ENCODE data around the gene EHD2. TPM values are rescaled to one million over a fixed set of nuclear protein-coding genes. Genes with fewer than 3 reads are reported as not detected.

EHD2 gene
- total and polyA plus RNA-seq, 2 of the 13 experiments (the other 11 are each of a cell fraction or from before 2014, with no cell fraction given) = 0.09 to 0.28 TPM

GRCh38 chr19:47766359-47766620, 53.1 kb downstream of the EHD2 start:
- TF ChIP-seq ZNF639 (CRISPR knock-in tag; conservative IDR thresholded peaks at IDR 0.05) (0 out of 2 replicates have a peak, but pooled peaks have one; percentile 9), ZNF276 (CRISPR knock-in tag; IDR thresholded peaks at IDR 0.05; ENCODE audit: low read depth) (no peak)
- DNase-seq (ENCODE audit: low spot score) (no peak), ATAC-seq (no peak), FAIRE-seq (no peak)
- H3K36me3 ChIP-seq (replicated peaks in 1 of 2; ENCODE audit: control insufficient read depth in 1 of 2, insufficient read depth in 2 of 2, low read length in 2 of 2) = no peaks in the 10 kb centered on the region
- ChIA-PET POLR2A (no interaction called here), CTCF (ENCODE audit: low intra/inter-chr PET ratio, low total read pairs) (interaction anchor here (1.3 to 2.9 kb wide), 2 partner anchors 21 to 24 kb away, joined by 5 to 47 read pairs; no protein-coding TSS in a partner anchor)
- intact Hi-C loops (cut with micrococcal nuclease; ENCODE audit: unreplicated experiment) = loop anchor here (1.0 kb wide), 1 partner anchor 22 kb away; no protein-coding TSS in a partner anchor
- H3K79me2 ChIP-seq (ENCODE audit: insufficient read depth, low read length) = no peaks in the 10 kb centered on the region
- H3K9ac ChIP-seq (ENCODE audit: insufficient read depth, low read depth, low read length) = no peak overlapping the region
- no peak overlapping the region for H3K27ac ChIP-seq (ENCODE audit: extremely low read length, insufficient read depth, low read length)
- H3K4me3 ChIP-seq (replicated peaks in 1 of 3; ENCODE audit: insufficient read depth in 1 of 3, low read depth in 2 of 3, low read length in 3 of 3) = no peak overlapping the region
- no peaks in the 10 kb centered on the region for H4K20me1 ChIP-seq (ENCODE audit: insufficient read depth, low read length)
- BruUV-seq (replicated peaks) = no TSS peak
- no peak overlapping the region for H2AFZ ChIP-seq (ENCODE audit: low read length)
- in situ Hi-C loops (cut with HindIII; ENCODE audit: extremely low pct_ligation_motif_present, low pct_unique_long_range_greater_than_20kb) = no loop called here
- peaks cover 41% of the 10 kb centered on the region for H3K4me1 ChIP-seq (ENCODE audit: insufficient read depth, low read length)
- no peaks in the 10 kb centered on the region for H3K9me3 ChIP-seq (ENCODE audit: low read length)
- 53% methylated on average over 7 of the region's 7 CpGs for WGBS (ENCODE audit: low lambda C conversion rate)
- H3K27me3 ChIP-seq (ENCODE audit: control insufficient read depth in 1 of 2, insufficient read depth in 2 of 2, low read length in 2 of 2) = no peaks in the 10 kb centered on the region
- H3K4me2 ChIP-seq (ENCODE audit: low read depth, low read length) = no peak overlapping the region

DNA sequence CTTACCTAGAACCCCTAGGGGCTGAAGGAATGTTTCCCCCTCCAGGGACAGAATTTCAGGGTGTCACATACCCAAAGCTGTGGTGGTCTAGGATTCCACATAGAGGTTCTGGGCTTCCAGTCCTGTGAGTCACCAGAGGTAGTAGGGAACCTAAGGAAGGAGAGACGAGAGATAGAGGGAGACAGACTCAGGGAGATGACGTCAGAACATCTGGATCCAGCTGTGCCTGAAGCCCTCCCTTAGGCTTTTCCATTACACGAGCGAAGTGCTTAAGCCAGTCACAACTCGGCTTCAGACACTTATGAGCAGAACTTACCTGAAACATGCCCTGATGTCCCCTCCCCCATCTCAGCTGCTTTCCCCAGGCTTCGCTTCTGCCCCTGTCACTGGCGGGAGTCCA, 53.4 kb downstream of the EHD2 start:
- no peak for DNase-seq (ENCODE audit: low spot score)
- ATAC-seq = no peak
- in situ Hi-C loops (cut with HindIII; ENCODE audit: extremely low pct_ligation_motif_present, low pct_unique_long_range_greater_than_20kb) = no loop called here
- no peak for FAIRE-seq
- no peak overlapping the region for H3K4me2 ChIP-seq (ENCODE audit: low read depth, low read length)
- H3K27ac ChIP-seq (ENCODE audit: extremely low read length, insufficient read depth, low read length) = no peak overlapping the region
- no peak overlapping the region for H3K9ac ChIP-seq (ENCODE audit: insufficient read depth, low read depth, low read length)
- no peak overlapping the region for H3K4me3 ChIP-seq (replicated peaks in 1 of 3; ENCODE audit: insufficient read depth in 1 of 3, low read depth in 2 of 3, low read length in 3 of 3)
- no peaks in the 10 kb centered on the region for H3K27me3 ChIP-seq (ENCODE audit: control insufficient read depth in 1 of 2, insufficient read depth in 2 of 2, low read length in 2 of 2)
- 41% methylated on average over 5 of the region's 7 CpGs for WGBS (ENCODE audit: low lambda C conversion rate)
- ChIA-PET CTCF (ENCODE audit: low intra/inter-chr PET ratio, low total read pairs) (interaction anchor here (1.3 to 2.9 kb wide), 2 partner anchors 21 to 24 kb away, joined by 5 to 47 read pairs; no protein-coding TSS in a partner anchor), POLR2A (no interaction called here)
- peaks cover 41% of the 10 kb centered on the region for H3K4me1 ChIP-seq (ENCODE audit: insufficient read depth, low read length)
- H3K79me2 ChIP-seq (ENCODE audit: insufficient read depth, low read length) = no peaks in the 10 kb centered on the region
- TF ChIP-seq ZNF329 (CRISPR knock-in tag; IDR thresholded peaks at IDR 0.05; ENCODE audit: low read depth) = peak; percentile 99
- TF ChIP-seq KDM1A (CRISPR knock-in tag; IDR thresholded peaks at IDR 0.05) = no peak
- peak; percentile 88 for TF ChIP-seq ATF7 (IDR thresholded peaks at IDR 0.05)
- no peak for TF ChIP-seq ATF7 (CRISPR knock-in tag; IDR thresholded peaks at IDR 0.05)
- peak; percentile 92 for TF ChIP-seq CREB1 (IDR thresholded peaks at IDR 0.05)
- TF ChIP-seq CREB1 (CRISPR knock-in tag; IDR thresholded peaks at IDR 0.05) = no peak
- no peaks in the 10 kb centered on the region for H3K9me3 ChIP-seq (ENCODE audit: low read length)
- no peaks in the 10 kb centered on the region for H3K36me3 ChIP-seq (replicated peaks in 1 of 2; ENCODE audit: control insufficient read depth in 1 of 2, insufficient read depth in 2 of 2, low read length in 2 of 2)
- BruUV-seq (replicated peaks) = no TSS peak
- H2AFZ ChIP-seq (ENCODE audit: low read length) = no peak overlapping the region
- H4K20me1 ChIP-seq (ENCODE audit: insufficient read depth, low read length) = no peaks in the 10 kb centered on the region
- intact Hi-C loops (cut with micrococcal nuclease; ENCODE audit: unreplicated experiment) = loop anchor here (1.0 kb wide), 1 partner anchor 22 kb away; no protein-coding TSS in a partner anchor

Data from HepG2 (cell line).